HEK293T (cell line): Measurements from ENCODE around the gene RHCE.

Experiments used
- CTCF ChIA-PET: fragments of 350-600 bp; formaldehyde crosslinking; extraction: SDS; loops from one replicate; lab custom pipeline; 2021; ENCODE audit warnings: antibody characterized with exemption, inconsistent platforms; lab: Yijun Ruan, JAX
- POLR2A ChIA-PET: fragments of 350-600 bp; formaldehyde crosslinking; extraction: SDS; loops from one replicate; lab custom pipeline; 2020; ENCODE audit warnings: antibody characterized with exemption, inconsistent platforms; lab: Yijun Ruan, JAX
- DNase-seq: peaks from one replicate; pipeline ENCODE4 v3.0.0; 2012; ENCODE audit warnings: mixed read lengths; ENCODE audit errors: extremely low spot score
- ARNT ChIP-seq: fragments of 450-650 bp; IDR thresholded peaks from 2 replicates; pipeline ENCODE4 v1.6.1; 2017; ENCODE audit warnings: mild to moderate bottlenecking
- BHLHE40 ChIP-seq: fragments of 450-650 bp; IDR thresholded peaks from 2 replicates; pipeline ENCODE4 v1.6.1; 2016; ENCODE audit warnings: mild to moderate bottlenecking, moderate library complexity, borderline replicate concordance
- CTBP1 ChIP-seq: fragments of 450-650 bp; IDR thresholded peaks from 2 replicates; pipeline ENCODE4 v1.6.1; 2016; ENCODE audit warnings: borderline replicate concordance
- ELF4 ChIP-seq: fragments of 450-650 bp; IDR thresholded peaks from 2 replicates; pipeline ENCODE4 v1.6.1; 2017; ENCODE audit warnings: antibody characterized with exemption
- FOXA1 ChIP-seq: fragments of 450-650 bp; IDR thresholded peaks from 2 replicates; pipeline ENCODE4 v1.6.1; 2016; ENCODE audit warnings: mild to moderate bottlenecking
- FOXK2 ChIP-seq: fragments of 450-650 bp; IDR thresholded peaks from 2 replicates; pipeline ENCODE4 v1.6.1; 2016; ENCODE audit warnings: mild to moderate bottlenecking
- FOXM1 ChIP-seq: fragments of 450-650 bp; IDR thresholded peaks from 2 replicates; pipeline ENCODE4 v1.6.1; 2017; ENCODE audit warnings: mild to moderate bottlenecking, borderline replicate concordance
- HDGF ChIP-seq: fragments of 450-650 bp; IDR thresholded peaks from 2 replicates; pipeline ENCODE4 v1.6.1; 2017; ENCODE audit warnings: antibody characterized with exemption, borderline replicate concordance
- L3MBTL2 ChIP-seq: fragments of 450-650 bp; conservative IDR thresholded peaks from 2 replicates; pipeline ENCODE4 v1.6.1; 2016; ENCODE audit warnings: mild to moderate bottlenecking
- LEF1 ChIP-seq: fragments of 450-650 bp; IDR thresholded peaks from 2 replicates; pipeline ENCODE4 v1.6.1; 2017; ENCODE audit warnings: mild to moderate bottlenecking, borderline replicate concordance
- NFRKB ChIP-seq: fragments of 450-650 bp; IDR thresholded peaks from 2 replicates; pipeline ENCODE4 v1.6.1; 2016; ENCODE audit warnings: mild to moderate bottlenecking, moderate library complexity
- SP1 ChIP-seq: fragments of 450-650 bp; IDR thresholded peaks from 2 replicates; pipeline ENCODE4 v1.6.1; 2017
- SUZ12 ChIP-seq: fragments of 450-650 bp; IDR thresholded peaks from 2 replicates; pipeline ENCODE4 v1.6.1; 2016; ENCODE audit warnings: mild to moderate bottlenecking
- TARDBP ChIP-seq: fragments of 450-650 bp; IDR thresholded peaks from 2 replicates; pipeline ENCODE4 v1.6.1; 2016
- ZNF384 ChIP-seq: fragments of 450-650 bp; IDR thresholded peaks from 2 replicates; pipeline ENCODE4 v1.6.1; 2016
- TF ChIP-seq, protein P1 (sequence below): fragments of 450-650 bp; IDR thresholded peaks from 2 replicates; pipeline ENCODE4 v1.6.1; 2016

Gene RHCE

GRCh38 chr1:25431955-25432719 lies 11.5 kb upstream of the RHCE start:
- ChIA-PET CTCF (interaction anchor here (0.7 to 1.0 kb wide), 2 partner anchors 55 to 89 kb away, joined by 3 to 4 read pairs; no protein-coding TSS in a partner anchor), POLR2A (interaction anchor here (1.2 kb wide), 1 partner anchor 192 kb away, joined by 4 read pairs; no protein-coding TSS in a partner anchor)
- TF ChIP-seq ARNT (no peak), NFRKB (no peak), CTBP1 (no peak), FOXK2 (no peak), TARDBP (no peak), BHLHE40 (no peak)
- DNase-seq: no peak

DNA sequence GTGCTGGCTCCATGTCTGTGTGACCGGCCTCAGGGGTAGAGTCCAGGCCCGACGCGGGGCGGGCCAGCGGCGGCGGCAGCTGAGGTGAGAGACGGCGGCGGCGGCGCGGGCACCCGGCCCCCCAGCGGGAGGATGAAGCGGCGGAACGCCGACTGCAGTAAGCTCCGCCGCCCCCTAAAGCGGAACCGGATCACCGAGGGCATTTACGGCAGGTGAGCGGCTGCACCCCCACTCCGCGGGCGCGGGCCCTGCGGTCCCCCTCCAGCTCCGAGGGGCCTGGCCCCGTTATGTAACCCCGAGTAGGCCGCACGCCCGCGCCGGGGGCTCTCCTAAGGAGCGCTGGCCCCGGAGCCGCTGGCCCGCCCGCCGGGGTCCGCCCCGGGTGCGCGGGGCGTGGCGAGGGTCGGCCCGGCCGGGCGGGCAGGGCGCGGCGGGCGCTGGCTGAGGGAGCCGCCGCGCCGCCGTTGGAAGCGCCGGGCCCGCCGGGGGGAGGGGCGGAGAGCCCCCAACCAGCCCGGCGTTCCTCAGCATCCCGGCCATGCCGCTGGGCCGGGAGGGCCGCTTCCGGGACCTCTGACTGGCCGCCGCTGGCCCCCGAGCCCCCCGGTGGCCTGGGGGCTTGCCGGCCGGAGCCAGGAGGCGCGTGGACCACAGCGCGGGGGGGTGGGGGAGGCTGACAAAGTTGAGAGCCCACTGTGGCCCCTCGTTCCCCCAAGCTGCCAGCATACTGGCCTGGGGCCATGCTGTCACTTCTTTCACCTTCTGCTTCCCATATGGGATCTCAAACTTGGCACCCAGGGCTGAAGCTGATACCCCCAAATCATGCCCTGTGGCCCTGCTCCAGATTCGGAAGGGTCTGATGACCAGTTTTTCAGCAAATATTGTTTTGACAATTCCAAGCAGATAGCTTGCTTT lies 10.6 kb upstream of the RHCE start:
- DNase-seq: peak; percentile 45
- POLR2A ChIA-PET: interaction anchor here (1.2 to 1.3 kb wide), 2 partner anchors 11 to 191 kb away, joined by 3 to 4 read pairs; no protein-coding TSS in a partner anchor
- CTCF ChIA-PET: interaction anchor here (0.7 to 1.0 kb wide), 2 partner anchors 56 to 90 kb away, joined by 3 to 4 read pairs; no protein-coding TSS in a partner anchor
- TF ChIP-seq CTBP1 (no peak), HDGF (no peak), TARDBP (no peak), NFRKB (no peak), ELF4 (no peak), ZNF384 (no peak), BHLHE40 (no peak), LEF1 (no peak), SUZ12 (no peak), SP1 (no peak), FOXM1 (no peak), ARNT (no peak), FOXK2 (no peak)
- TF ChIP-seq, protein P1, sequence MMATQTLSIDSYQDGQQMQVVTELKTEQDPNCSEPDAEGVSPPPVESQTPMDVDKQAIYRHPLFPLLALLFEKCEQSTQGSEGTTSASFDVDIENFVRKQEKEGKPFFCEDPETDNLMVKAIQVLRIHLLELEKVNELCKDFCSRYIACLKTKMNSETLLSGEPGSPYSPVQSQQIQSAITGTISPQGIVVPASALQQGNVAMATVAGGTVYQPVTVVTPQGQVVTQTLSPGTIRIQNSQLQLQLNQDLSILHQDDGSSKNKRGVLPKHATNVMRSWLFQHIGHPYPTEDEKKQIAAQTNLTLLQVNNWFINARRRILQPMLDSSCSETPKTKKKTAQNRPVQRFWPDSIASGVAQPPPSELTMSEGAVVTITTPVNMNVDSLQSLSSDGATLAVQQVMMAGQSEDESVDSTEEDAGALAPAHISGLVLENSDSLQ: no peak

- POLR2A ChIA-PET: interaction anchor here (0.6 to 1.5 kb wide), 7 partner anchors 8 to 191 kb away, joined by 3 to 5 read pairs (median 3); no protein-coding TSS in a partner anchor
- peak; percentile 95 for DNase-seq
- CTCF ChIA-PET: no interaction called here
- no peak for TF ChIP-seq SP1
- TF ChIP-seq, protein P1: peak; percentile 99
- no peak for TF ChIP-seq NFRKB
- peak; percentile 83 for TF ChIP-seq L3MBTL2
Measured at GRCh38 chr1:25430073-25430966, 9.7 kb upstream of the RHCE start, which contains the start of gene MACO1. MACO1 (plus strand) TSS chr1:25430897; CDS start chr1:25431099, 202 bp downstream.

GRCh38 chr1:25428475-25429166 lies 8.0 kb upstream of the RHCE start:
- ChIA-PET CTCF (no interaction called here), POLR2A (interaction anchor here (0.6 kb wide), 1 partner anchor 318 kb away, joined by 3 read pairs; no protein-coding TSS in a partner anchor)
- TF ChIP-seq BHLHE40 (no peak), FOXA1 (no peak), SP1 (no peak), FOXK2 (no peak), LEF1 (no peak), NFRKB (no peak), SUZ12 (no peak), FOXM1 (no peak), ZNF384 (no peak), ELF4 (no peak), HDGF (no peak), CTBP1 (no peak), TARDBP (no peak), L3MBTL2 (no peak), ARNT (no peak)
- TF ChIP-seq, protein P1: no peak
- no peak for DNase-seq
